Muscle of leg (tissue), 11 donors: Measurements from ENCODE around the gene ABCF2. TPM values are rescaled to one million over a fixed set of nuclear protein-coding genes. Genes with fewer than 3 reads are reported as not detected.
A peak's percentile ranks its signal among the peaks of the same experiment; 100 is the strongest.

Experiments
- DNase-seq: peaks from one replicate; pipeline ENCODE4 v3.0.0; 2013
- H3K27ac ChIP-seq: one replicate; pipeline ENCODE4 v1.5.1; 2013; ENCODE audit warnings: mild to moderate bottlenecking, low read length, control low read depth
- H3K27me3 ChIP-seq: one replicate; pipeline ENCODE4 v1.6.1; 2013; ENCODE audit warnings: low read length; ENCODE audit not compliant: control insufficient read depth, insufficient read depth
- H3K36me3 ChIP-seq: one replicate; pipeline ENCODE4 v1.6.1; 2013; ENCODE audit warnings: low read length; ENCODE audit not compliant: control insufficient read depth, insufficient read depth
- H3K4me1 ChIP-seq: one replicate; pipeline ENCODE4 v1.6.1; 2013; ENCODE audit warnings: low read length; ENCODE audit not compliant: control insufficient read depth, insufficient read depth
- H3K4me3 ChIP-seq: one replicate; pipeline ENCODE4 v1.5.1; 2013; ENCODE audit warnings: low read length, control low read depth
- H3K9me3 ChIP-seq: replicated peaks from 2 replicates; pipeline ENCODE4 v1.6.1; 2013; ENCODE audit warnings: low read depth, low read length; ENCODE audit not compliant: control insufficient read depth
- WGBS: methylation state at CpG from one replicate; pipeline ENCODE4 v1.1.5; 2013; ENCODE audit warnings: missing lambda C conversion rate; ENCODE audit not compliant: insufficient coverage; 5-methylcytosine and 5-hydroxymethylcytosine counted together
- polyA plus RNA-seq, 8 donors: library from polyadenylated mRNA; unstranded; fragments of 120-200 nt; gene quantifications; one replicate each; pipeline versions ENCODE4 v1.2.1 to v1.2.3, GENCODE V29; 2013; ENCODE audit warnings: inconsistent platforms in 1 of 8, low replicate concordance in 1 of 8; ENCODE audit not compliant: insufficient read length in 8 of 8, insufficient read depth in 1 of 8
- total RNA-seq: library from RNA; stranded (reverse); fragments of 120-200 nt; gene quantifications from one replicate; pipeline ENCODE4 v1.2.4, GENCODE V29; 2013

ABCF2 gene
- total and polyA plus RNA-seq, 9 donors, result 17.3 to 21.1 (median 18.5) TPM

- H3K9me3 ChIP-seq, result peaks cover 2% of the 10 kb centered on the region
- WGBS, result 86% methylated on average over 7 of the region's 9 CpGs
- no peak overlapping the region for H3K4me3 ChIP-seq
- H3K27ac ChIP-seq, result no peak overlapping the region
- peaks cover 13% of the 10 kb centered on the region for H3K4me1 ChIP-seq
- DNase-seq, result no peak
- H3K27me3 ChIP-seq, result peaks cover 31% of the 10 kb centered on the region
- H3K36me3 ChIP-seq, result no peaks in the 10 kb centered on the region
These were observed 50.6 kb downstream of the ABCF2 start for GRCh38 chr7:151176401-151176800.

DNA sequence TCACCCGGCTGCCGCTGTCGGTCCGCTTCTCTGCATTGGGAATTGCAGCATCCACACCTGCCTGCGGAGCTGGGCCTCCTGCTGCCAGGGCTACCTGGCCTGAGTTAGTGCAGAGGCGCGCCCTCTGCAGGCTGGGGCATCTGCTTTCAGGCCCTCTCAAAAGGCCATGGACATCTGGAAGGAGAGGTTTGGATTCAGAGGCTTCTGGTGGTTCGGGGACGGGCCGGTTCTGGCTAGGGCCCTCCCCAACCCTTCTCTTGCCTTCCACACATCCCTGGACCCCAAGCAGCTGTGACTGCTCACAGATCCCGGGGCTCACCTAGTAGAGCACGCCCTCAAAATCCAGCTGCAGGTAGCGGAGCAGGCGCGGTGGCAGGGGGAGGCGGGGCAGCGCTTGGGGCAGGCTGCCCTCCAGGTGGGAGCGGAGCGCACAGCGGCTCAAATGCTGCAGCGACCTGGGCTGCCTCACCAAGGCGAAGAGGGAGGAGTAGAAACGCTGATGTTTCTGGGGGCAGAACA is 51.2 kb downstream of the ABCF2 start:
- no peak for DNase-seq
- Histone ChIP-seq H3K36me3 (no peaks in the 10 kb centered on the region), H3K4me1 (peaks cover 9% of the 10 kb centered on the region), H3K27ac (no peak overlapping the region), H3K4me3 (no peak overlapping the region), H3K9me3 (peaks cover 2% of the 10 kb centered on the region), H3K27me3 (peaks cover 33% of the 10 kb centered on the region)
- 63% methylated on average over 20 of the region's 23 CpGs for WGBS

DNA sequence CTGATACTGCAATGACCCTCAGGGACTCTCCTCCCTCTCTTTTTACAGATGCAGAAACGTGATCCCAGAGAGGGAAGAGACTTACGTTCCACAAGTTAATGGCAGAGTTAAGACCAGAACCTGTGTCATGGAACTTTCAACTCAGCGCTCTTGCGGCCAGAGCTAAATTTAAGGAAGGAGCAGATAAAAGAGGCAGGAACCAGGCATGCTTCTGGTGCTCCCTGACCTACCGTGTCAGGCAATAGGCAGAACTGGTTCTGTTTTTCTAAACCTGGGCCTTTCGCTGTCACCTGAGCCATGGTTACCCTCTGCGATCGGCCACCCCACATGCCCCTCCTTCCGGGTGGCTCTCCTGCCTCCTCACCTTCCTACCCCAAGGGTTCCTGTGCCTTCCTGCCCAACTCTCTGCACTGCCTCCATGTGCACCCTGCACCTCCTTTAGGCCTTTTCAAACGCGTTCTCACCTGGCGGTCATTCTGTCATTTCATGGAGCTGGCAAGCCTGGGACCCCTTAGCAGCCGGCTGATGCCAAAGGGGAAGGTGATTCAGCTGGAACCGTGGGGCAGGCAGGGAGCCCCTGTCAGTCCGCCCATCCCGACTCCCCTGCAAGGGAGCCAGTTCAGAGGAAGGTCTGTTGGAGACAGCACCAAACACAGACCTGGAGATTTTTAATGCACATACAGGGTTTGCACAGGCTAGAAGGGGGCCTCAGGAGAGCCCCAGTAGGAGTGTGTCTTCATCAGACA is 51.8 kb downstream of the ABCF2 start:
- H3K36me3 ChIP-seq, result no peaks in the 10 kb centered on the region
- H3K27me3 ChIP-seq, result peaks cover 35% of the 10 kb centered on the region
- no peak for DNase-seq
- no peak overlapping the region for H3K27ac ChIP-seq
- H3K4me3 ChIP-seq, result no peak overlapping the region
- peaks cover 2% of the 10 kb centered on the region for H3K4me1 ChIP-seq
- 68% methylated on average over 14 of the region's 16 CpGs for WGBS
- peaks cover 2% of the 10 kb centered on the region for H3K9me3 ChIP-seq

DNA sequence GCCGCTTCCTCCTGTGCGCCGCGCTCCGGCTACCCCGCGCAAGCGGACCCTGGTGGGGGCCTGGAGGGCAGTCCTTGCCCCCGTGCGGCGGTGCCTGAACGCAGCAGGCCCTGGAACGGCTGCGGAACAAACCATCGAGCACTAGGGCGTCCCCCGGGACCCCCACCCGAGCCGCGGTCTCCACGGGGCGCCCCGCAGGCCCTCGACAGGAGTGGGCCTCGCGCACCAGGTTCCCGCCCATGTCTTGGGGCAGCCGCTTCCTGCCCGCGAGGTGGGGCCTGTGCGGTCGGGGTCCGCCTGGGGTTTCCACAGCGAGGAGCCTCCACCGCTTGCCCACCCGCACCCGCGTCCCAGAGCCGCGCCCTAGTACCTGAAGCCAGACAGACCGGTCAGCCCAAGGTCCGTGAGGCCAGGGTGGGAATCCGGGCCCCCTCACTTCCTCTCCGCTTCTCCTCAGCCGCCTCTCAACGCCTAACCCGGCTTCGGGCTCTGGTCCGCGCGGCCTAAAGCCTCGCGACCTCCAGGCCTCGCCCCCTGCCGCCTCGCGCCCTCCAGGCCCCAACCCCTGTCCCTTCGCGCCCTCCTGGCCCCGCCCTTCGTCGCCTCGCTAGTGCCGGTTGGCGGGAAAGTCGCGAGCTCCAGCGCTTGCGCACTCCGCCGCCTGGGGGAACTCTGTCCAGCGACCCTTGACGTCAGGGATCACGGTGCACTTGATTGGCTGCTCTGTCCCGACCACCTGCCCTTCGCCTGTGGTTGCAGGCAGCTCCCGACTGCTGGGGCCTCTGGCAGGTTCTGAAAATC is 52.6 kb downstream of the ABCF2 start:
- H3K9me3 ChIP-seq, result peaks cover 2% of the 10 kb centered on the region
- peaks cover 35% of the 10 kb centered on the region for H3K27me3 ChIP-seq
- peak; percentile 39 for DNase-seq
- H3K4me1 ChIP-seq, result peaks cover 2% of the 10 kb centered on the region
- H3K36me3 ChIP-seq, result no peaks in the 10 kb centered on the region
- H3K27ac ChIP-seq, result no peak overlapping the region
- H3K4me3 ChIP-seq, result no peak overlapping the region
- 56% methylated on average over 77 of the region's 77 CpGs for WGBS

DNA sequence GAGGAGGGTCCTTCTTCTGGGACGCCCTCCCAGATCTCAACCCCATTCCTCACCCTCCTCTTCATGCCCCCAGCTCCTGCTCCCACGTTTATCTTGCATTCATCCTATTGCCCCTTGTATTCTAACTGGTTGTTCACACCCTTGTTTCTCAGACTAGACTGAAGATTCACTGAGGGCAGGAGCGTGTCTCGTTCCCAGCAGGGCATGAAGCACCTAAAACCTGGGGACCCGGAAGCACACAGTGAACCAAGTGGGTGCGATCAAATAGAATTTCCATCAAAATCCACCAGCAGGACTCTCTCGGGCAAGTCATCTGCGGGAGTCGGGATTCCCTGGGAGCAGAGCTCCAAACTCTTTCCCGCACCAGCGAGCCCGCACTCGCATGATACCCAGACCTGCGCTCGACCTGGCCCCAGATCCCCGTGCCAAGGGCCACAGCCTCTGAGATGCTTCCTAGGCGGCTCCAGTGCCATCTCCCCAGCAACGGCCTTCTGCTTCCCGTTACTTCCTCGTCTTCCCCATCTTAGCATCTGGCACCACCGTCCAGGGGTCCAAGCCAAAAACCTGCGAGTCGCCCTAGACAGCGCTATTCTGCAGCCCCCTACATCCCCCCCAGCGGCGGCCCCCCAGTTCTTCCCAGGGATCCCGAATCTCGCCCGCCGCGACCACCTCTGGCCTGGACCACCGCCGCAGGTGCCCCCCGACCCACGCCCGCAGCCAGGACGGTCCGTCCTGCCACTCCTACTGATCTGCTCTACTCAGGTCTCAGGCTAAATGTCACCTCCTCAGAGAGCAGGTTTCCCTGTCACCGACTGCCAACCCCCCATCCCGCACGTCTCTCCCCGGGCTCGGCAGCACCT is 53.4 kb downstream of the ABCF2 start:
- 87% methylated on average over 40 of the region's 43 CpGs for WGBS
- peaks cover 41% of the 10 kb centered on the region for H3K27me3 ChIP-seq

DNA sequence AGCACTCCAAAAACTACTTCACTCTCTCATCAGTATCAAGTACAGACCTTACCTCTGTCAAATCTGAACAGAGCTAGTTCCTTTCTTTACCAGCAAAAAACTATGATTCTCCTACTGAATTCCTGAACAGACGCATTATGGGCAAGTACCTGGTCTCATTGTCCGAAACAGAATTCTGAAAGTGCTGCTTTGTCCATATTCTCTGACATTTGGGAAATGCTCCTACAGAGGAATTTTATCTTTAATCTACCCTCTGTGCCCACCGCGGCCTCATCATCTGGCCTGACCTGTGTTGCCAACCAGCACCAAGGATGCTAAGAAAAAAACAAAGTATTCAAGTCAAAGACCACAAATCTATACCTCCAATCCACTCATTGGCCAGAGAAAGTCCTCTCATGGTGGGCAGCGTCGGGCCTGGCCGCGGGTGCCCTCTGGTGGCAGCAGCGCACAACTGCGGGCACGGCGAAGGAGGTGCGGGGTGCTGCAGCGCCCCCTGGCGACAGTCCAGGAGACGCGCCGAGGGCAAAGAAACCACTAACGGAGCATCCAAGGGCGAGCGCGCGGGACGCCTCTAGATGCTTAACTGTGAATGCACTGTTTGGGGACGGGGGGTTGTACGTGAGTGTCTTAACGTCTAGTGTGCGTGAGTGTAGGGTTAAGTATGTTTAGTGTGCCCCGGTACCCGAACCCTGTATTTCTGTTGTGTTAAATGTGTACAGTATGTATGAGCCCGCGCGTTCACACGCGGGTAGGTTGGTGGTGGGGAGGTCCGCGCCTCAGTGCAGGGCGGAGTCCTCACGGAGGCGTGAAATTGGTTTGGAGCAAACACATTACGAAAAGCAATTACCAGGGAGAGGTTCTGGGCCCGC is 54.5 kb downstream of the ABCF2 start:
- H3K36me3 ChIP-seq, result no peaks in the 10 kb centered on the region
- WGBS, result 22% methylated on average over 39 of the region's 42 CpGs
- H3K4me1 ChIP-seq, result peaks cover 8% of the 10 kb centered on the region
- no peak overlapping the region for H3K27ac ChIP-seq
- H3K27me3 ChIP-seq, result peaks cover 52% of the 10 kb centered on the region
- peaks cover 2% of the 10 kb centered on the region for H3K9me3 ChIP-seq
- H3K4me3 ChIP-seq, result no peak overlapping the region
- DNase-seq, result peak; percentile 74

More for the DNA sequence above, 53.4 kb downstream of the ABCF2 start:
- Histone ChIP-seq H3K4me3 (no peak overlapping the region), H3K36me3 (no peaks in the 10 kb centered on the region), H3K4me1 (peaks cover 2% of the 10 kb centered on the region), H3K27ac (no peak overlapping the region), H3K9me3 (peaks cover 2% of the 10 kb centered on the region)
- DNase-seq, result no peak

DNA sequence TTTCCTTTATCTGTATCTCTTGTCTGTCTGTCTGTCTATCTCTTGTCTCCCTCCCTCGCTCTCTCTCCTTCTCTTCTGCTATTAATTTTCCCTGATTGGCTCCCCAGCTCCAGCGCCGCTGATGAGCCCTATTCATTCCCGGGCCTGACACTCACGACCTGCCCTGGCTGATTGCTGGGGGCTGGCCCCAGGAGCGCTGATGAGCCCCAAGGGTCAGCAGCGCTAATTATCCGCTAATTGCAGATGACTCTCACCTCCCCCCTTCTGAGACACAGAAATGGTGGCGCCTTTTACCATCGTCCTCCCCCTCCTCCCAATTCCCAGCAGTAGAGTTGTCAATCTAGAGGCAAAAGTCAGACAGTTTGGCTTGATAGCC is 58.2 kb downstream of the ABCF2 start:
- H3K27me3 ChIP-seq, result peaks cover 59% of the 10 kb centered on the region
- H3K4me1 ChIP-seq, result peaks cover 13% of the 10 kb centered on the region
- H3K36me3 ChIP-seq, result no peaks in the 10 kb centered on the region
- peaks cover 2% of the 10 kb centered on the region for H3K9me3 ChIP-seq
- no peak for DNase-seq
- no peak overlapping the region for H3K4me3 ChIP-seq
- 13% methylated on average over 8 of the region's 10 CpGs for WGBS
- H3K27ac ChIP-seq, result no peak overlapping the region

DNA sequence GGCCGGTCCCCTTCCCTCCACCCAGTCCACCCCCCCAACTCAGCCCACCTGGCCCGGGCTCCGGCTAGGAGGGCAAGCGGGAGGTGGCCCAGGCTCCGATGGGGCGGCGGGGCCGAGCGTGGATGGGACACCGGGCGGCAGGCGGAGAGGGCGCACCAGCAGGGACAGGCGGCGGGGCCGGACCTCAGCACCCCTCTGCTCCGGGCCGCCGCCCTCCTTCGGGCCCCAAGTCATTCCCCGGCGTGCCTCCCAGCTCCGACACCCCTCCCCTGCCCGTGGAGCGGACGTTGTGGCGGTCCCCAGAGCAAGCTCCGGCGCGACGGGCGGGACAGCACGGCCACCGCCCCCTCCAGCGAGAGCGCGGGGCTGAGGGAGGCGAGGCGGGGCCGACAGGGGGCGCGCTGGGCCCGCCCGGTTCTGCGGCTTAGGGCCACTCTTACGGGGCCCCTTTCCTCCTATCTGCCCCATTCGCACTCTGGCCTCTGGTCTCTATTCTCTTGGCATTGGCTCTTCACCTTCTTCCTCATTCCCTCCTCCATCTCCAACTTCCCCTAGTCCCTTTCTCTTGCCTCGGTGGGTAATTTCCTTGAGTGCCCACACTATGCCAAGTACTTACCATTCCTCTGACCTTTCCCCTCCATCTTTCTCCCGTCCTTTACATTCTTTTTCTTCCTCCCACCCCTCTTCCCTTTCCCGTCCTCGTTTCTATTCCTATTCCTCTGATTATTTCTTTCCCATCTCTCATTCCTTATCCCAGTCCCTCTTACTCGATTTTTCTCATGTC is 58.8 kb downstream of the ABCF2 start:
- peaks cover 54% of the 10 kb centered on the region for H3K27me3 ChIP-seq
- no peaks in the 10 kb centered on the region for H3K36me3 ChIP-seq
- no peak for DNase-seq
- 1% methylated on average over 52 of the region's 52 CpGs for WGBS
- peaks cover under 1% of the 10 kb centered on the region for H3K9me3 ChIP-seq
- H3K27ac ChIP-seq, result no peak overlapping the region
- peaks cover 13% of the 10 kb centered on the region for H3K4me1 ChIP-seq
- peak overlapping the region; percentile 32 for H3K4me3 ChIP-seq
